Kidney epithelial cell (primary cell): ENCODE measurements around the gene PIM3. TPM values are rescaled to one million over a fixed set of nuclear protein-coding genes. Genes with fewer than 3 reads are reported as not detected.

ENCODE experiments used
- DNase-seq: peaks from one replicate; pipeline ENCODE4 v3.0.0-alpha.2; 2010; ENCODE audit warnings: low read depth
- H3K27me3 ChIP-seq: 2 replicates; pipeline ENCODE4 v1.6.0; 2011; ENCODE audit warnings: low read length; ENCODE audit not compliant: control insufficient read depth, insufficient read depth
- H3K36me3 ChIP-seq: 2 replicates; pipeline ENCODE4 v1.5.1; 2011; ENCODE audit warnings: low read length; ENCODE audit not compliant: control insufficient read depth, insufficient read depth
- H3K4me3 ChIP-seq: 2 replicates; pipeline ENCODE4 v1.5.1; 2011; ENCODE audit warnings: low read depth, mild to moderate bottlenecking, control low read depth, low read length
- CTCF ChIP-seq: IDR thresholded peaks from 2 replicates; pipeline ENCODE4 v1.5.1; 2011; ENCODE audit warnings: mild to moderate bottlenecking, moderate library complexity, low read length, control low read depth, inconsistent platforms; ENCODE audit not compliant: insufficient read depth, poor library complexity, severe bottlenecking
- total RNA-seq: library from RNA; depleted of rRNA; stranded (reverse); fragments of >200 nt; gene quantifications from 2 replicates; pipeline ENCODE4 v1.2.3, GENCODE V29; 2015

Gene PIM3
- total RNA-seq, 1 donor from 2014 or later = 66.9 TPM

DNA sequence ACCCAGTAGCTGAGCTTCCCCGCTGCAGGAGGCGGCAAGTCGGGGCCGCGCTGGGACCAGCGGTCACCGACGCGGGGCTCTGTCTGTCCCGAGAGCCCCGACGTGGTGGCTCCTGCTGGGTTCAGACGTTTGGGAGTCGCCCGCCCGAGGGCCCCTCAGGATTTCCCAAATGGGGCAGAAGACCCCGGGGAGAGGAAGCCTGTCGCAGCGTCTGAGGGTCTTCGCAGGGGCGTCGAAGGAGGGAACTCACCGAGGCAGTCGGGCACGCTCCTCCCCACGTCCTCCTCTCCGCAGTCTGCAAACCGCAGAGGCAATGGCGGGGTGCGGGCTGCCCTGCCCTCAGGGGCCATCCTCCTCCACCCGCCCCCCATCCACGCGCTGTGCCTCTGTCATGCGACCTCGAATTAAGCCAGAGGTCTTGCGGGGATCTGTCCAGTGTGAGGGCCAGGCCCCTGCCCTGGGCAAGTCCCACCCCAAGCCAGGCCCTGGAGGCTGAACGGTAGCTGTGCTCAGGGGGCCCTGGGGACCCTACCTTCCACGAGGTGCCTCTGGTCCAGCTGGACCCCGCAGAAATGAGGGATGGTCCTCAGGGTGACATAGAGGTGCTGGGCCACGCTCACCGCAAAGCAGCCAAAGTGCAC lies 39.5 kb downstream of the PIM3 start:
- Histone ChIP-seq H3K36me3 (no peaks in the 10 kb centered on the region), H3K4me3 (no peak overlapping the region), H3K27me3 (peaks cover 22% of the 10 kb centered on the region)
- TF ChIP-seq CTCF = no peak
- no peak for DNase-seq

DNA sequence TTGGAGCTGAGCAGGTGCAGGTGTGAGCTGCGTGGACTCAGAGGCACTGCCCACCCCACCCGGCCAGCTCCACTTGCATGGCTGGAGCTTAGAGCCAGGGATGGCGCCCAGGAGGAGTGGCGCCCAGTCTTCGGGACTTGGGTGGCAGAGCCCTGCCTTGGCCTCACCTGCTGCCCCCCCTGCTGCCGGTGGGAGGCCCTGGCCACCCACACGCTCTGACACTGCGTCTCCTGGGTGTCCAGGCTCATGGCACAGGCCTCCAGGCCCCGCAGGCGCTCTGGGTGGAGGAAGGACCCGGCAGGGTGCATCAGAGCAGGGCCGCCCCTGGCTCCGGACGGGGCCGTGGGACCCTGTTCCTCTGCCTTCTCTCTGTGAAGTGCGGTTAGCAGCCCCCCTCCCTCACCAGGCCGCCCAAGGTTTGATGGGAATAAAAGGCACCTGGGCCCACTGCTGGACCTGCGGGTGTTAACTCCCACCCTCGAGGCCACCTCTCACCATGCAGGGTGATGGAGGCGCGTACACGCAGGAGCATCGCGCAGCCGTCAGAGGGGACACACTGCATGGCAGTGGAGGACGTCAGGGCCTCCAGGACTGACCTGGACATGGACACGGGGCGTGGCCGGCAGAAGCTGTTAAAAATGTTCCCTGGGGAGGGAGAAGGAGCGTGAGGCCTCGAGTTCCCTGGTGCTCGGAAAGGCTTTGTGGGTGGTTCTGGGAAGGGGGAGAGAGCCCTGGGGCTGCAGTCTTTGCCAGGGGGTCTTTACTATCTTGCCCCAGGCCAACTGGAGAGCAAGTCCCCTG lies 40.2 kb downstream of the PIM3 start:
- Histone ChIP-seq H3K27me3 (peaks cover 22% of the 10 kb centered on the region), H3K36me3 (no peaks in the 10 kb centered on the region), H3K4me3 (no peak overlapping the region)
- no peak for DNase-seq
- no peak for TF ChIP-seq CTCF

DNA sequence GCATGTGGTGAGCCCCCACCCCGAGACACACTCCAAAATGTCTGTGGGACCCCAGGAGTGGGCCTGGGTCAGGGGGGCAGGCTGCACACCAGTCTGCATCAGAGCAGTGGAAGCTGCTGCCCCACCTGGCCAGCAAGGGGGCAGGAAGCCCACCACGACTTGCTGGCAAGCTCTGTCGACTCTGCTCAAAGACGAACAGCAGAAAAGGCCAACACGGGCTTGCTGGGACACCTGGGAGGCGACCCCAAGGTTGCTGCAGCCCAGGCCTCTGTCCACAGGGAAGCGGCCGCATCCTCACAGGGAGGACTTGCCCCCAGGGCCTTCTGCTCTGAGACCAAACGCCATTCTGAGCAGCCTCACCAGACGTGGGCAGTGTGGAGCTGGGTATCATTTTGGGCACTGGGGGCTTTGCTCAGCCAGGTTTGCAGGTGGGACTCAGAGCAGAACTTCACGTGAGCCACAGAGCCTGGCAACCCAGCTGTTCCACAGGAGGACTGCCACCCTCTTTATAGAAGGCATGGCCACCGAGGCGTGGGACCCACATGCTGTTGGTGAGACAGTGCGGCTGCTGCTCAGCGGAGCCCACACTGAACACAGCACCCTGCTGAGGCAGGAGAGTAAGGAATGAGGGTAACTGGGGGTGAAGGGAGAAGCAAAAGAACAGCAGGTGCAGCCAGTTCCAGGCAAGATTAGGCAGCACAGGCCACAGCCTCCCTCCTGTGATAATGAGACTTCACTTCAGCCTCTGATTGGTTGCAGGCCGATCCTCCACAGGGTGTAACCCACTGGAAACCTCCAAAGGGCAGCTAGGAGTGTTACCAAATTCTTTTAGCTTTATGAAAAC lies 41.0 kb downstream of the PIM3 start:
- TF ChIP-seq CTCF = no peak
- peaks cover 22% of the 10 kb centered on the region for H3K27me3 ChIP-seq
- H3K4me3 ChIP-seq = no peak overlapping the region
- H3K36me3 ChIP-seq = no peaks in the 10 kb centered on the region
- no peak for DNase-seq

GRCh38 chr22:50002791-50003190 lies 42.2 kb downstream of the PIM3 start:
- DNase-seq = no peak
- Histone ChIP-seq H3K27me3 (peaks cover 22% of the 10 kb centered on the region), H3K36me3 (no peaks in the 10 kb centered on the region), H3K4me3 (no peak overlapping the region)
- no peak for TF ChIP-seq CTCF

GRCh38 chr22:50004918-50005317 lies 44.3 kb downstream of the PIM3 start:
- no peak overlapping the region for H3K4me3 ChIP-seq
- no peak for TF ChIP-seq CTCF
- no peak for DNase-seq
- no peaks in the 10 kb centered on the region for H3K36me3 ChIP-seq
- H3K27me3 ChIP-seq = peaks cover 24% of the 10 kb centered on the region
